DMS114 treated with DMSO at 0.1 percent for 48 hours (cell line): ENCODE results near the gene ZBTB42.

Experiments used
- DNase-seq: peaks from one replicate; lab custom pipeline; 2025; ENCODE audit not compliant: unreplicated experiment; lab: John Stamatoyannopoulos, UW

ZBTB42 gene

GRCh38 chr14:104794631-104794992 lies 6.3 kb upstream of the ZBTB42 start:
- no peak for DNase-seq

DNA sequence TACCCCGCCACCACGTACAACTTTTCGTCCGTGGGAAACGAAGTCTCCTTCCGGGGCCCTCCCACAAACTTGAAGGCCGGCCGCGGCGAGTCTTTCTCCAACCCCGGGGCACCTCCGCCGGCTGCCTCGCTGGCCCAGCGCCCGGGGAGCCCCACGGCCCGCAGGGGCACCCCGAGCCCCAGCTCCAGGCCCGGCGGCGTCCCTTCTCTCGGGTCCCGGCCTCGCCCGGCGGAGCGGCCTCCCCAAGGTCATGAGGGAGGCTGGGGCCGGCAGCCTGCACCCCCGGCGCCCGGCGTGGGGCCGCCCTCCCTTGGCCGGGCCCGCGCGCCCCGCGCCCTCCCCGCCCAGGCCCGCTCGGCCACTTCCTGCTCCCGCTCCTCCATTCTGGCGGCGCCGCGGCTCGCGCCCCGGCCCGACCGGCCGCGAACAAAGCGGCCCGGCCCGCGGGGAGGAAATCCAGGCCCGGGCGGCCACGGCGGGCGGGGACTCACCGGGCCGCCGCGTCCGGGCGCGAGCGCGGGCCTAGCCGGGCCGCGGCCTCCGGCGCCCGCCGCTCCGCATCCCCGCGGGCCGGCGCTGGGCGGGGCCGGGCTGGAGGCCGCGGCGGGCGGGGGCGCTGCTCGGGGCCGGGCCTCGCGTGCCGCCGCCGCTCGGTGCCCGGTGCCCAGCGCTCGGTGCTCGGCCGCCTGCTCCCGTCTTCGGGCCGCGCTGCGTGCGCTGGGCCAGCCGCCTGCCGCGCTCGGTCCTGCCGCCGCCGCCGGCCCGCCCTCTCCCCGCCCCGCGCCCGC lies 5.7 kb upstream of the ZBTB42 start, which contains the start of gene AKT1:
AKT1 (minus strand) TSS at position 756 of the 788 bp plus-strand sequence. CDS start 3,105 bp downstream, outside the sequence.
- no peak for DNase-seq

DNA sequence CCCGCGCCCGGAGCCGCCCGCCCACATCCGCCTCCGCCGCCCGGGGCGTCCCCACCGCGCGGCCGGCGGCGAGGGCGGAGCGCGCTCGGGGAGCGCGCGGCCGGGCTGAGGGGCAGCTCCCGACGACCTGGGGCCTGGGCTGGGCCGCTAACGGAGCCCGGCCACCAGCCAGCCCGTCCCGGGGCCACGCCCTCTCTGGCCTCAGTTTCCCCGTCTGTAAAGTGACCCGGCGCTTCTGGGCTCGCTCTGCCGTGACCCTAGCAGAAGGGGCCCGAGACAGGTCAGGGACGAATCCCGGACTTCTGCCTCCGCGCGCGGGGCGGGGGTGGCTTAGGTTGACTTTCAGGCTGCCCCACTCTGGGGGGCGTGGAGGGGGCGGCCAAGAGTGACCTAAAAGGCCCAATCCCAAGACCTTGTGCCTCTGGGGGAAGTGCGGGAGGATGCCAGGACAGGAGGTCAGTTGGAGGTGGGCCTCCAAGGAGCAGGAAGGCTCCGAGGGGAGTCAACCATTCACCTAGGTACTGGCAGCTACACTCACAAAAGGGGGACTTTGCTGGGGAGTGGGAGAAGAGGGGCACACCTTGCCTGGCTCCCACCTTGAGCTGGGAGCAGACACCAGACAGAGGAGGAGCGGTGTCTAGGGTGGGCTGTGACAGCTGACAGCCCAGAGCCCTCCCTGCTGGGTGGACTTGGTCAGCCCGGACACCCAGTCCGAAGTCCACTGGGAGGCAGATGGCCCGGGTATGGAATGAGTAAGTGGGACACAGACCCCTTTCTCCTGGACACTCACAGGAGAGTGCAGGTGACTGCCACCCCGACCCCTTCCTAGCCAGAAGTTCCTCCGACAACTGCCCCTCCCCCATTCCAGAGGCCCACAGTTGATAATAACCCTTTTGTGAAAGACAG lies 4.9 kb upstream of the ZBTB42 start:
- DNase-seq, result no peak

GRCh38 chr14:104796687-104797081 lies 4.2 kb upstream of the ZBTB42 start:
- DNase-seq, result no peak

DNA sequence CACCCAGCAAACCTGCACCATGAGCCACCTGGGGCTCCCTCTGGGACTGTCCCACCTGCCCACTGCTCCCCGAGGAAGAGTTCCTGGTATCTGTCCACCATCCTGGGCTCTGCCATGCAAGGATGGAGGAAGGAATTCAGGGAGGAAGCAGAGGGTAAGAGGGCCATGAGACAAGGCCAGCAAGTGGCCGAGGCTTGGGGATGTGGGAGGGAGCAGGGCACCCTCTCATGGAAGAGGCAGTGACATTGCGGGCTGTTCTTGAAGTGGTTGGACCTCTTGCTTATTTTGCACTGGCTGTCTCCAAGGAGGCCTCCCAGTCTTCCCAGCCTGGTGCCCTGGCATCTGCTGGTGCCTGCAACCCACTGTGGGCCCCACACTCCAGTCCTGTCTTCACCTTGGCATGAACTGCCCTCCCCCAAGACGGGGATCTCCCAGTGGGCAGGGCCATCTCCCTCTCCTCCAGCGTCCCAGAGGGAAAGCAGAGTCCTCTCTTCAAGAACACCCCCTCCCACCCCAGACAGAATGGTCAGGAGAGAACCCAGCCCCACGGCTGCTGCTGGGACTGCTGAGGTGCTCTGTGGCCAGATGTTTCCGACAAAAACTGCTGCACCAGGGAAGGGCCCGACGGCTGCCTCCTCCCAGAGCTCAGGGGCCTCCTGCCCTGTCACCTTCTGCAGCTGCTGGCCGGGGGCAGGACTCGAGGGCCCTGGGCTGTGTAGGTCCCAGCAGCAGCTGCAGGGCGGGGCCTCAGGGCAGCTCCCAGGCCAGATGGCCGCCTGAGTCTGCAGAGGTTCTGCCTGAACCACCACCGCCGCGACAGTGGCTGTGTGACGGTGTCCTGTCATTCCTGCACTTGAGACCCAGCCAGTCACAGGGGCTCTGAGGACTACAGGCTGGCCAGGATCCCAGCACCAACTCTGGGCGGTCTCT lies 3.5 kb upstream of the ZBTB42 start:
- DNase-seq, result no peak

DNA sequence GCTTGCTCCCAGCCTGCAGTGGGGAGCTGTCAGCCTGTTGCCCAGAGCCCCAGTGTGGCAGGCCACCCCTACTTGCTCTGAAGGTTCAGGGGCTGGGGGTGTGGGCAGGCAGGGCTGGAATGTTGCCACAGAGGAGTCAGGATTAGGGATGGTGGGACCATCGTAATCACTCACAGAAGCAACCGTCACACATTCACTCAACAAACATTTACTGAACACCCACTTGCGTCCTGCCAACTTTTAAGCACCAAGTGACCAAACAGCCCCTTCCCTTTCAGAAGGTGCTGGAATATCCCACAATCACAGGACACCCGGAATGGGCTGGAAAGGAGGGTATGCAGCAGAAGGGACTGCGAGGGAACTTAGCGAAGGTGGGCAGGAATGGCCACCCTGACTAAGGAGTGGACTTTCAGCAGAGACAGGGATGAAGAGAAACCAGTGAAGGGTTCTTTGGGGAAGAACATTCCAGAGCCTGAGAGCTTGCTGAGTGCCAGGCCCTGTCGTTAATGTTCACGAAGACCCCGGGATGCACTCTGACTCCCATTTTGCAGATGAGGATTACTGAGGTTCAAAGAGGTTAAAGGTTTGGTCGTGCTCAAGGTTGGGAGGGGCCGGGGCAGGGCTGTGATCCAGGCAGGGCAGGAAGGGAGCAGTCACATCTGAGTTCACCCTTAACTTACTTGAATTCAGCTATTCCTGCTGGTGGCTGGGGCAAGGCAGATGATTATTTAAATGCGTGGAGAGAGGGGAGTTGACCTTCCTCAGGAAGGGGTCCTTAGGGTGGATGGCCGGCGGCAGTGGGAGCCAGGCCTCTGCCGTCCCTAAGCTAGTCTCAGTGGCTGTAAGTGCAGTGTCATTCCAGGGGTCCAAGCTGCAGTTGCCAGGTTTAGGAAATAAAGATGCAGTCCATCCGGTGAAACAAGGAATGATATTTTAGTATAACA lies 2.3 kb upstream of the ZBTB42 start:
- DNase-seq, result no peak

DNA sequence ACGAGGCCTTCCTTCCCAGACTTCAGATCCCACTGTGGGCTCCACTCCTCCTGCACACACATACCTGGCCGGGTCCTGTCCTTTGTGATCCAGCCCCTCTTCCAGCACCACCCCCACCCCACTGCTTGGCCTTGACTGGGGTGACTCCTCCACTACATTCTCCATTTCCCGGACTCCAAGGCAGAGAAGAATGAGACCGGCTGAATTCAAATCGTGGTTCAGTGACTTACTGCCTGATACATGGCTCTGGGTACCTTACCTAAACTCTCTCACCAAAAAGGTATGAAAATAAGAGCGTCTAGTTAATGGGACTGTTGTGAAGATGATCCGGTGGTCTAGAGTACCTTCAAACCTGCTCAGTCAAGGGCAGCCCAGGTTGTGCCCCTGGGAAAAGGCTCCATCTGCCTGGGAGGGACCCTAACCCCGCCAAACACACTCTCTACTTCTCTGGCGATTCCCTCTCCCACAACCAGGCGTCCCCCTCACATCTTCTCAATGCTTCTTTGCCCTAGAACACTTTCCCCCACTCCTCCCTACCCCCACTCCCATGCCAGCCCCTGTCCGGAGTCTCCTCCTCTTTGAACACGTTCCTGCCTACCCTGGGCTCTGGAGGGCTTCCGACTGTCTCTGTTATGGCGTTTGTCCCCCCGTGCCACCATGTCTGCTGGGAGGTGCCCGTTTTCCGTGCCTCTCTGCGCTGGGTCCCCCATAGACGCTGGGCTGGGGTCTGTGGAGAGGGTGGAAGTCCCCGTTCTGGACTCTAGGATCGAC lies 1.5 kb upstream of the ZBTB42 start:
- peak; percentile 26 for DNase-seq

- no peak for DNase-seq
Measured at GRCh38 chr14:104800015-104800770, 708 bp upstream of the ZBTB42 start.

DNA sequence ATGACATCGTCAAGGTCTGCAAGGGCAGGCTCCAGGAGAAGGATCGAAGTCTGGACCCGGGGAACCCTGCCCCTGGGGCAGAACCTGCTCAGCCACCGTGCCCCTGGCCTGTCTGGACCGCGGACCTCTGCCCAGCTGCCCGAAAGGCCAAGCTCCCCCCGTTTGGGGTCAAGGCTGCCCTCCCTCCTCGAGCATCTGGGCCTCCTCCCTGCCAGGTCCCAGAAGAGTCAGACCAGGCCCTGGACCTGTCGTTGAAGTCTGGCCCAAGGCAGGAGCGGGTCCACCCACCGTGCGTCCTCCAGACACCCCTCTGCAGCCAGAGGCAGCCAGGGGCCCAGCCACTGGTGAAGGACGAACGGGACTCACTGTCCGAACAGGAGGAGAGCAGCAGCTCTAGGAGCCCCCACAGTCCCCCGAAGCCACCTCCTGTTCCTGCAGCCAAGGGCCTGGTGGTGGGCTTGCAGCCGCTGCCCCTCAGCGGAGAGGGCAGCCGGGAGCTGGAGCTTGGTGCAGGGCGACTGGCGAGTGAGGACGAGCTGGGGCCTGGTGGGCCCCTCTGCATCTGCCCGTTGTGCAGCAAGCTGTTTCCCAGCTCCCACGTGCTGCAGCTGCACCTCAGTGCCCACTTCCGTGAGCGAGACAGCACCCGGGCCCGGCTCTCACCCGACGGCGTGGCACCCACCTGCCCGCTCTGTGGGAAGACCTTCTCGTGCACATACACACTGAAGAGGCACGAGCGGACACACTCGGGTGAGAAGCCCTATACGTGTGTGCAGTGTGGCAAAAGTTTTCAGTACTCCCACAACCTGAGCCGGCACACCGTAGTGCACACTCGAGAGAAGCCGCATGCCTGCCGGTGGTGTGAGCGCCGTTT lies 856 bp downstream of the ZBTB42 start:
- DNase-seq, result no peak

- DNase-seq, result no peak
Measured at GRCh38 chr14:104802394-104803184, 1.7 kb downstream of the ZBTB42 start.

DNA sequence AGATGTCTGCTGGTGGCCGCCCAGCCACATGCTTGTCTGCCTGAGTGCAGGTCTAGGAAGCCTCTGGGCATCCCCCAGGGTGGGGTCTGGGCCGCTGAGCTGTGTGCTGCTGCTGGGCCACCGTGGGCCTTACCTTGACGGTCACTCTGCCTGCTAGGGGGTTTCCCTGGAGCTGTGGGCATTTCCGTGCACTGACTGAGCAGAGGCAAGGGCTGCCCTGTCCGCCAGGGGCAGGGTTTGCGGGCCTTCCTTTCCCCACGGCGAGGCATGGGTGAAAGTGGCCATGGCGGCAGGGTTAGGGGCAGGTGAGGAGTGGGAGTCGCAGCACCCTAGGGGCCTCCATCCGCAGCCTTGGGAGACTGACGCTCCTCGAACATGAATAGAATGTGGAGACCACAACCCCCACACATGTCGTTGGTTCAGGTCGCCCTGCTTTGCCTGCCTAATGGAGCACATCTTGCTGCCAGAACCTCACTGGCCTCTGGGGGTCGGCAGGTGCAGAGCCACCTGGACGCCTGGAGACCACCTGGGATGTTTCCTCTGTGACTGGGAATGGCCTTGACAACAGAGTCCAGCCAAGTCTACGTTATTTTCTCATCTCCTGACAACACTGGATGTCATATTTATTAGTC lies 2.5 kb downstream of the ZBTB42 start:
- no peak for DNase-seq

DNA sequence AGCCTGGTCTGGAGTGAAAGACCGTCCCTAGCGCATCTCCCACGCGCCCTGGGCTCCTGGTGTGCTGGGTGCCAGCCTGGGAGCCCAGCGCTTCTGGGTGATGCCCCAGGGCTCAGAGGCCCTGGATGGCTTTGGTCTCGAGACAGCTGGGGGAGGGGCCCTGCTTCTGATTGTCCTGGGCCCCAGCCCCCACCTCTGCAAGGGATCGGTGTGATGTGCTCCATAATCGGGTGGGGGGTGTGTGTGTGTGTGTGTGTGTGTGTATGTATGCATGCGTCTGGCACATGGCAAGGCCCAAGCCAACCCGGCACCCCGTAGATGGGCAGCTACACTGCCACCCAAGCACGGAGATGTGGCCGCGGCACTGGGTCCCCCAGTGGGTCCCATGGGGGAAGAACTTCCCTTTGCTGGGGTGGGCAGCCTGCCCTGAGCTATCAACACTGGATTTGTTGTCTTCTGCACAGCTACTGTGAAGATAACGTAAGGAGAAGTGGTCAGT lies 3.1 kb downstream of the ZBTB42 start:
- DNase-seq, result no peak

DNA sequence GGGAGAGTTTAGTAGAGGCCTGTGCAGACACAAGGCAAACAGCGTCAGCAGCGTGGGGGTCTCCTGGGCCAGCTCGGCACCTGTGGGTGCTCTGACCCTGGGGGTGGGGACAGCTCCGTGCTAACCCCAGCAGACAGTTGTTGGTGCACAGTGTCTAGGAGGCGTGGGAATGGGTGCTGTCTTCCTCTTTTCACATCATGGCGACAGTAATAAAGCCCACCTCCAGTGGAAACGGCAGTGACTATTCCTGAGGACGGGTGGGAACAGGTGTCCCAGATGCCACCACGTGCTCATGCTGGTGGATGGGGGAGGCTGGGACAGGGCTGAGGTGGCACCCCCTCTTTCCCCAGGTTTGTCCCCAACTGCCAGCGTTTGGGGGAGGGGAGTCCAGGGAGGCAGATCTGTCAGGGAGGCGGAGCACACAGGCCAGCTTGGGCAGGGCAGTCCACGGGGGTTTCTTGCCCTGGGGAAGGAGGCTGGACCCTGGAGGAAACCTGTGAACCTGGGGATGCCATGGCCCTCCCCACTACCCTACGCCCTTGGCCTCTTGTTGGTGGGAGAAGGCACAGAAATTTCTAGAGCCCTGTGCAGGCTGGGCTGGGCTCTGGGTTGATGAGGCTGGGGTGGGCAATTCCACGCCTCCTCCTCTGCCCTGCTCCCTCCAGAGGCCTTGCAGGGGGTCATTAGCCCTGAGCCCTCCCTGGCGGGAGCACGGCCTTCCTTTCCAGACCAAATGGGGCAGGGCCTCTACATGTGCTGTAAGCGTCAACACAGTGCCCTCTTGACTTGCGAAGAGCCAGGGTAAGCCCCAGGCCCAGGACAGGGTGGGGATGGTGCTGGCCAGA lies 3.8 kb downstream of the ZBTB42 start:
- DNase-seq, result no peak

DNA sequence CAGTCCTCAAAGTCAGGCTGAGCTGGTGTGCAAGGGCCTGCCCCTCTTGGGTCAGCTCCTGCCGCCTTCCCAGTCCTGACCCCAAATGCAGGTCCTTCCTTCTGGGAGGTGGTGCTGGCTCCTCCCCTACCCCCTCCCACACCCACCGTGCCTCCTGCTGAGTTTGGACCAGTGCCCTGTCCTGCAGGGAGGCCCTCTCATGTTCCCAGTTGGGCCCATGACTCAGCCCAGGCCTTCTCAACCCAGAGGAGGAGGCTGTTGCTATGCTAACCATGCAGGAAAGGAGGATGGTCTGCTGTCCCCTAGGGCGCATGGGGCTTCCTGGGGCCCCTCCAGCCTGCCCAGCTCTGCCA lies 4.4 kb downstream of the ZBTB42 start:
- no peak for DNase-seq

DNA sequence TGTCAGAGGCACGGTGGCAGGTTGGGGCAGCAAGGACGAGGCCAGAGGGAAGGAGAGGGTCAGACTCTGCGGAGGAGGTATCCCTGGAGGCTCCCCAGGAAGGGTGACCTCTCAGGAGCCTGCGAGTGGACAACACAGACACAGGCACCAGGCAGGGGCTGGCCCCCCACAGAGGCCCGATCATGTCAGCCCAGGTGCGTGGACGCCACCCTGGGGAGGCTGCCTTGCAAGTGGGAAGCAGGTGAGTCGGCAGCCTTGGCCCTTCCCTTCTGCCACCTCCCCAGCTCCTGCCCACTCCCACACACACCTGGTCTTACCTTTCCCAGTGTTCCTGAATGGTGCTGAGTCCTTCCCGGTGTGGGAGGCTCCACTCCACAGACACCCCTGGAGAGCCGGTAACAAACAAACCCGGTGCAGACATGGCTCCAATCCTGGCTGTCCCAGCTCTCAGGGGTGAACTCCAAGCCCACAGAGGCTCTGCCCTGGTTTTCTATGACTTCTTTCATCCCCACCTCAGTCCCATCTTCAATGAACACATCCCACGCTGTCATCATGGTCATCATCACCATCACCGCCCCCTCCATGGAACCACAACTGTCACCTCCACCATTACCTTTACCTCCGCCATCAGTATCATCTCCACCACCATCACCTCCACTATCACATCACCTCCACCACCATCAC lies 5.2 kb downstream of the ZBTB42 start:
- no peak for DNase-seq
